Hepatocyte (in vitro differentiated cells): ENCODE measurements around the gene APOL1.

Experiments used
- CTCF ChIP-seq: fragments of 200-600 bp; sonication (generic); IDR thresholded peaks from 2 replicates; pipeline ENCODE4 v1.5.1; 2016; ENCODE audit warnings: antibody characterized with exemption, mild to moderate bottlenecking; ENCODE audit not compliant: poor library complexity
- EZH2 ChIP-seq: fragments of 200-600 bp; sonication (generic); IDR thresholded peaks from 2 replicates; pipeline ENCODE4 v1.6.1; 2016; ENCODE audit warnings: antibody characterized with exemption, mild to moderate bottlenecking, borderline replicate concordance
- EZH2phosphoT487 ChIP-seq: fragments of 200-600 bp; sonication (generic); IDR thresholded peaks from one replicate; pipeline ENCODE4 v1.6.1; 2018; ENCODE audit warnings: antibody characterized with exemption, mild to moderate bottlenecking, low read depth, moderate library complexity; ENCODE audit not compliant: unreplicated experiment, severe bottlenecking

- TF ChIP-seq CTCF = no peak
- no peak for TF ChIP-seq EZH2phosphoT487
- no peak for TF ChIP-seq EZH2
Observed at GRCh38 chr22:36274531-36274930, 21.6 kb downstream of the APOL1 start.
